HepG2 (cell line): Measurements from ENCODE around the gene CTAG1B. TPM values are rescaled to one million over a fixed set of nuclear protein-coding genes. Genes with fewer than 3 reads are reported as not detected.
"Not testable (repeated sequence)": the region's sequence is repeated elsewhere in the genome, so short reads cannot be mapped to it uniquely, and the experiment has no call there.

Source experiments
- ATAC-seq: fragments of 200-7000 bp; cut with Tn5 transposase; 3 replicates; pipeline ENCODE4 v1.9.1; 2020; ENCODE audit warnings: mild to moderate bottlenecking, moderate library complexity
- BruUV-seq: library from RNA; stranded (reverse); fragments of 400-500 nt; replicated peaks from 2 replicates; lab custom pipeline; 2021; lab: Mats Ljungman, UMichigan
- CTCF ChIA-PET: fragments of 300-600 bp; formaldehyde crosslinking; extraction: SDS; loops from one replicate; lab custom pipeline; 2021; ENCODE audit warnings: low total read pairs, inconsistent platforms, low intra/inter-chr PET ratio; lab: Yijun Ruan, JAX
- POLR2A ChIA-PET: fragments of 350-600 bp; sonication (Branson Sonifier 250); formaldehyde crosslinking; loops from one replicate; lab custom pipeline; 2020; ENCODE audit warnings: antibody characterized with exemption, inconsistent platforms; lab: Yijun Ruan, JAX
- DNase-seq: peaks from one replicate; pipeline ENCODE4 v3.0.0-alpha.2; 2015; ENCODE audit warnings: low spot score
- FAIRE-seq: peaks from 3 replicates; lab custom pipeline; 2011; peaks lifted over from hg19 to GRCh38; lab: Jason Lieb, UNC
- H2AFZ ChIP-seq: one replicate; pipeline ENCODE4 v1.6.1; 2011; ENCODE audit warnings: low read length, inconsistent platforms
- H3K27ac ChIP-seq: fragments of 300-600 bp; 3 replicates; pipeline ENCODE4 v1.8.0; 2011; ENCODE audit warnings: mixed run types, mild to moderate bottlenecking, mixed read lengths, low read length, inconsistent platforms; ENCODE audit not compliant: insufficient read depth; ENCODE audit errors: extremely low read length
- H3K27me3 ChIP-seq, 2 experiments: fragments of 200-600 bp in 1 of 2; 2 replicates in 1 of 2; 3 replicates in 1 of 2; pipeline versions ENCODE4 v1.6.0 to v1.8.0; 2011; ENCODE audit warnings: low read length in 2 of 2, mild to moderate bottlenecking in 2 of 2, moderate library complexity in 2 of 2, inconsistent platforms in 1 of 2; ENCODE audit not compliant: insufficient read depth in 2 of 2, control insufficient read depth in 1 of 2
- H3K36me3 ChIP-seq, 2 experiments: fragments of 200-600 bp in 1 of 2; replicated peaks in 1 of 2; 2 replicates in 1 of 2; 3 replicates in 1 of 2; pipeline versions ENCODE4 v1.5.1 to v1.8.0; 2011; ENCODE audit warnings: low read length in 2 of 2, inconsistent platforms in 1 of 2; ENCODE audit not compliant: insufficient read depth in 2 of 2, control insufficient read depth in 1 of 2
- H3K4me1 ChIP-seq: 2 replicates; pipeline ENCODE4 v1.5.1; 2012; ENCODE audit warnings: low read length, inconsistent platforms; ENCODE audit not compliant: insufficient read depth
- H3K4me2 ChIP-seq: 2 replicates; pipeline ENCODE4 v1.6.0; 2011; ENCODE audit warnings: low read depth, low read length, inconsistent platforms
- H3K4me3 ChIP-seq, 3 experiments: fragments of 200-600 bp in 1 of 3; sonication (generic), shearing (Covaris generic) in 1 of 3; replicated peaks in 1 of 3; 2 replicates each; pipeline ENCODE4 v1.5.1; 2011 to 2016; ENCODE audit warnings: low read length in 3 of 3, inconsistent platforms in 2 of 3, low read depth in 2 of 3, mild to moderate bottlenecking in 2 of 3, control low read depth in 1 of 3, mixed read lengths in 1 of 3; ENCODE audit not compliant: insufficient read depth in 1 of 3
- H3K79me2 ChIP-seq: one replicate; pipeline ENCODE4 v1.6.1; 2011; ENCODE audit warnings: low read length, inconsistent platforms; ENCODE audit not compliant: insufficient read depth
- H3K9ac ChIP-seq: 2 replicates; pipeline ENCODE4 v1.6.0; 2011; ENCODE audit warnings: mild to moderate bottlenecking, low read depth, low read length, inconsistent platforms; ENCODE audit not compliant: insufficient read depth
- H3K9me3 ChIP-seq: 2 replicates; pipeline ENCODE4 v1.5.1; 2012; ENCODE audit warnings: mild to moderate bottlenecking, low read length
- H4K20me1 ChIP-seq: 2 replicates; pipeline ENCODE4 v1.6.0; 2011; ENCODE audit warnings: inconsistent platforms, mild to moderate bottlenecking, low read length, moderate library complexity; ENCODE audit not compliant: insufficient read depth
- GMEB1 ChIP-seq: sonication (generic); formaldehyde crosslinking; IDR thresholded peaks from 2 replicates; pipeline ENCODE4 v1.5.1; 2020; ENCODE audit warnings: missing genetic modification reagents, mild to moderate bottlenecking, borderline replicate concordance
- NCOA1 ChIP-seq: sonication (generic); formaldehyde crosslinking; IDR thresholded peaks from 2 replicates; pipeline ENCODE4 v1.9.0; 2021; ENCODE audit warnings: missing genetic modification reagents
- NFIB ChIP-seq: sonication (generic); formaldehyde crosslinking; IDR thresholded peaks from 2 replicates; pipeline ENCODE4 v1.9.0; 2021; ENCODE audit warnings: missing genetic modification reagents, mild to moderate bottlenecking, borderline replicate concordance
- NR1H2 ChIP-seq: sonication (generic); formaldehyde crosslinking; IDR thresholded peaks from 2 replicates; pipeline ENCODE4 v1.8.1; 2022; ENCODE audit warnings: low read depth, missing genetic modification reagents, borderline replicate concordance
- PAXIP1 ChIP-seq: sonication (generic); formaldehyde crosslinking; conservative IDR thresholded peaks from 2 replicates; pipeline ENCODE4 v1.4.0; 2020; ENCODE audit warnings: mild to moderate bottlenecking, missing genetic modification reagents, moderate library complexity
- RAD21 ChIP-seq: fragments of 450-650 bp; formaldehyde crosslinking; IDR thresholded peaks from 2 replicates; pipeline ENCODE4 v1.5.0; 2020; ENCODE audit warnings: mild to moderate bottlenecking
- SCMH1 ChIP-seq: sonication (generic); formaldehyde crosslinking; IDR thresholded peaks from 2 replicates; pipeline ENCODE4 v1.9.0; 2021; ENCODE audit warnings: missing genetic modification reagents, mild to moderate bottlenecking, borderline replicate concordance
- SIX4 ChIP-seq: sonication (generic); formaldehyde crosslinking; IDR thresholded peaks from 2 replicates; pipeline ENCODE4 v1.4.0; 2020; ENCODE audit warnings: missing genetic modification reagents
- U2AF2 ChIP-seq: fragments of 200-400 bp; formaldehyde crosslinking; IDR thresholded peaks from 2 replicates; pipeline ENCODE4 v1.6.1; 2017; ENCODE audit warnings: low read depth, mild to moderate bottlenecking, low read length
- ZNF275 ChIP-seq: sonication (generic); formaldehyde crosslinking; IDR thresholded peaks from 2 replicates; pipeline ENCODE4 v1.8.0; 2022; ENCODE audit warnings: missing genetic modification reagents, mild to moderate bottlenecking, inconsistent platforms, borderline replicate concordance
- ZNF296 ChIP-seq: sonication (generic); formaldehyde crosslinking; conservative IDR thresholded peaks from 2 replicates; pipeline ENCODE4 v1.5.0; 2020; ENCODE audit warnings: mild to moderate bottlenecking, missing genetic modification reagents
- ZNF530 ChIP-seq: sonication (generic); formaldehyde crosslinking; IDR thresholded peaks from 2 replicates; pipeline ENCODE4 v1.5.0; 2020; ENCODE audit warnings: low read depth, mild to moderate bottlenecking, missing genetic modification reagents
- ZNF543 ChIP-seq: sonication (generic); formaldehyde crosslinking; IDR thresholded peaks from 2 replicates; pipeline ENCODE4 v1.4.0; 2020; ENCODE audit warnings: mild to moderate bottlenecking, missing genetic modification reagents
- WGBS: methylation state at CpG from one replicate; pipeline ENCODE4 v1.1.6; 2017; ENCODE audit warnings: low lambda C conversion rate; 5-methylcytosine and 5-hydroxymethylcytosine counted together
- in situ Hi-C: cut with HindIII; loops from 2 replicates; pipeline ENCODE4 v1.10.0; 2017; ENCODE audit warnings: low pct_unique_long_range_greater_than_20kb; ENCODE audit not compliant: extremely low pct_ligation_motif_present
- intact Hi-C: fragments of 100-400 bp; cut with micrococcal nuclease; formaldehyde crosslinking; loops from one replicate; pipeline ENCODE4 v1.10.0; 2022; ENCODE audit not compliant: unreplicated experiment
- polyA plus RNA-seq, 8 experiments: library from polyadenylated mRNA; depleted of rRNA in 3 of 8; stranded (reverse) in 7 of 8; unstranded in 1 of 8; fragments of >200 nt; fragmentation: Illumina TruSeq in 4 of 8; extraction: Trizol in 4 of 8; gene quantifications; 2 replicates each; pipeline versions ENCODE4 v1.2.1 to v1.2.3, GENCODE V29; 2011 to 2016; ENCODE audit warnings: low read depth in 4 of 8, missing spikeins in 1 of 8, mixed read lengths in 1 of 8; ENCODE audit not compliant: insufficient read depth in 1 of 8
- total RNA-seq, 5 experiments: library from RNA; depleted of rRNA; stranded (reverse); fragments of >200 nt; fragmentation: Illumina TruSeq; extraction: Trizol; gene quantifications; 2 replicates each; pipeline ENCODE4 v1.2.3, GENCODE V29; 2016; ENCODE audit warnings: low read depth in 1 of 5

The CTAG1B gene
- total and polyA plus RNA-seq, 2 of the 13 experiments (the other 11 are each of a cell fraction or from before 2014, with no cell fraction given) = not detected

- H3K79me2 ChIP-seq, H3K4me3 ChIP-seq, DNase-seq, H3K4me1 ChIP-seq, POLR2A ChIA-PET, BruUV-seq, H3K27ac ChIP-seq, H3K27me3 ChIP-seq, ATAC-seq, H4K20me1 ChIP-seq, H3K4me2 ChIP-seq, FAIRE-seq, CTCF ChIA-PET, in situ Hi-C loops, intact Hi-C loops, H3K9me3 ChIP-seq, H3K36me3 ChIP-seq, H3K9ac ChIP-seq, H2AFZ ChIP-seq: not testable (repeated sequence)
- WGBS = no CpG with 5 or more reads among the region's 27 CpGs
Observed at GRCh38 chrX:154653413-154653812, 34.3 kb upstream of the CTAG1B start, which contains the start of gene CTAG2. CTAG2 (minus strand) TSS chrX:154653579; CDS start chrX:154653515, 64 bp downstream.

GRCh38 chrX:154653048-154653401 lies 33.9 kb upstream of the CTAG1B start:
- no peak for FAIRE-seq
- peaks cover 2 to 8% of the 10 kb centered on the region in 2 experiments; a peak in 1 of 5 replicates for H3K27me3 ChIP-seq
- 9% methylated on average over 9 of the region's 23 CpGs for WGBS
- H3K4me1 ChIP-seq = no peaks in the 10 kb centered on the region
- H3K9me3 ChIP-seq = no peaks in the 10 kb centered on the region
- no peaks in the 10 kb centered on the region for H3K36me3 ChIP-seq
- ChIA-PET POLR2A (no interaction called here), CTCF (no interaction called here)
- H3K27ac ChIP-seq = no peak overlapping the region
- H3K9ac ChIP-seq = no peak overlapping the region
- H3K79me2 ChIP-seq = no peaks in the 10 kb centered on the region
- BruUV-seq = no TSS peak
- intact Hi-C loops = no loop called here
- DNase-seq = no peak
- no peak for ATAC-seq
- no peak overlapping the region for H2AFZ ChIP-seq
- H4K20me1 ChIP-seq = no peaks in the 10 kb centered on the region
- in situ Hi-C loops = no loop called here
- H3K4me2 ChIP-seq = no peak overlapping the region
- no peak overlapping the region for H3K4me3 ChIP-seq
- no peak for TF ChIP-seq SCMH1 (CRISPR knock-in tag)
- TF ChIP-seq ZNF275 (CRISPR knock-in tag) = no peak
- TF ChIP-seq NFIB = no peak
- no peak for TF ChIP-seq U2AF2
- no peak for TF ChIP-seq ZNF530
- TF ChIP-seq RAD21 = no peak
- no peak for TF ChIP-seq PAXIP1 (CRISPR knock-in tag)
- no peak for TF ChIP-seq SIX4 (CRISPR knock-in tag)
- no peak for TF ChIP-seq GMEB1 (CRISPR knock-in tag)
- no peak for TF ChIP-seq NR1H2 (CRISPR knock-in tag)
- no peak for TF ChIP-seq ZNF296 (CRISPR knock-in tag)
- no peak for TF ChIP-seq NCOA1 (CRISPR knock-in tag)
- TF ChIP-seq ZNF543 (CRISPR knock-in tag) = no peak
